Neural progenitor cell (in vitro differentiated cells): ENCODE data around the gene FBP1.
A peak's percentile ranks its signal among the peaks of the same experiment; 100 is the strongest.

Experiments
- EZH2 ChIP-seq: fragments of 200-600 bp; sonication (generic); IDR thresholded peaks from 2 replicates; pipeline ENCODE4 v1.6.1; 2017; ENCODE audit warnings: antibody characterized with exemption, mild to moderate bottlenecking, moderate library complexity
- TF ChIP-seq, protein P1 (sequence below): fragments of 200-600 bp; sonication (generic); IDR thresholded peaks from 2 replicates; pipeline ENCODE4 v1.5.1; 2017; ENCODE audit warnings: antibody characterized with exemption, mild to moderate bottlenecking

DNA sequence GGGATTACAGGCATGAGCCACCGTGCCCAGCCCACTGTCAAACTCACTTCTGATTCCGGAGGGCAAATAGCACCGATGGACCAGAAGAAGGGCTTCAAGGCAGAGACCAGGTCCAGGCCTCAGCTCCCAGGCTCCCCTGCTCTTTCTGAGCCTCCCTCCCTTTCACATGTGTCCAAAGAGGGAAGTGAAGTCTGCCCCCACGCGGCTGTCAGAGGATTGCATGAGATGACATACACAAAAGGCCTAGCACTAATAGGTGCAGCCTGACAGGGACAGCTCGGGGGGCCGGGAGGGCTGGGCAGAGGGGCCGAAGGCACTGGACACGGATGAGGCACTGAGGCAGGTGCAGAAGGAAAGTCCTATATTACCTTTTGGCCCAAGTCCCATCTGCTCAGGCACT is 16.1 kb downstream of the FBP1 start:
- TF ChIP-seq EZH2 = no peak
- TF ChIP-seq, protein P1, sequence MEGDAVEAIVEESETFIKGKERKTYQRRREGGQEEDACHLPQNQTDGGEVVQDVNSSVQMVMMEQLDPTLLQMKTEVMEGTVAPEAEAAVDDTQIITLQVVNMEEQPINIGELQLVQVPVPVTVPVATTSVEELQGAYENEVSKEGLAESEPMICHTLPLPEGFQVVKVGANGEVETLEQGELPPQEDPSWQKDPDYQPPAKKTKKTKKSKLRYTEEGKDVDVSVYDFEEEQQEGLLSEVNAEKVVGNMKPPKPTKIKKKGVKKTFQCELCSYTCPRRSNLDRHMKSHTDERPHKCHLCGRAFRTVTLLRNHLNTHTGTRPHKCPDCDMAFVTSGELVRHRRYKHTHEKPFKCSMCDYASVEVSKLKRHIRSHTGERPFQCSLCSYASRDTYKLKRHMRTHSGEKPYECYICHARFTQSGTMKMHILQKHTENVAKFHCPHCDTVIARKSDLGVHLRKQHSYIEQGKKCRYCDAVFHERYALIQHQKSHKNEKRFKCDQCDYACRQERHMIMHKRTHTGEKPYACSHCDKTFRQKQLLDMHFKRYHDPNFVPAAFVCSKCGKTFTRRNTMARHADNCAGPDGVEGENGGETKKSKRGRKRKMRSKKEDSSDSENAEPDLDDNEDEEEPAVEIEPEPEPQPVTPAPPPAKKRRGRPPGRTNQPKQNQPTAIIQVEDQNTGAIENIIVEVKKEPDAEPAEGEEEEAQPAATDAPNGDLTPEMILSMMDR = peak; percentile 69
